IMR-90 (cell line): ENCODE measurements around the gene HSD3B1. TPM values are rescaled to one million over a fixed set of nuclear protein-coding genes. Genes with fewer than 3 reads are reported as not detected.

Experiments
- ATAC-seq: fragments of 200-7000 bp; cut with Tn5 transposase; 2 replicates; pipeline ENCODE4 v1.9.1; 2020; ENCODE audit warnings: low read depth, mild to moderate bottlenecking, moderate library complexity
- BruUV-seq: library from RNA; stranded (reverse); fragments of 400-500 nt; replicated peaks from 2 replicates; lab custom pipeline; 2021; lab: Mats Ljungman, UMichigan
- CTCF ChIA-PET: fragments of 300-600 bp; formaldehyde crosslinking; extraction: SDS; loops from one replicate; lab custom pipeline; 2021; ENCODE audit warnings: antibody characterized with exemption; lab: Yijun Ruan, JAX
- POLR2A ChIA-PET: fragments of 300-600 bp; sonication (Branson Sonifier 250); formaldehyde crosslinking; loops from one replicate; lab custom pipeline; 2022; ENCODE audit warnings: antibody characterized with exemption; ENCODE audit not compliant: unreplicated experiment; lab: Charles Lee
- DNase-seq: peaks from one replicate; pipeline ENCODE4 v3.0.0; 2013
- H2AFZ ChIP-seq: replicated peaks from 2 replicates; pipeline ENCODE3; 2013; ENCODE audit warnings: low read length, mild to moderate bottlenecking; ENCODE audit not compliant: poor library complexity
- H2AK5ac ChIP-seq: 2 replicates; pipeline ENCODE4 v1.6.1; 2013; ENCODE audit warnings: low read depth, low read length, inconsistent platforms
- H2AK9ac ChIP-seq: replicated peaks from 2 replicates; pipeline ENCODE3; 2013; ENCODE audit warnings: mild to moderate bottlenecking, low read depth, low read length, moderate library complexity; ENCODE audit not compliant: poor library complexity
- H2BK120ac ChIP-seq: 2 replicates; pipeline ENCODE4 v1.6.1; 2013; ENCODE audit warnings: low read depth, low read length, inconsistent platforms
- H2BK15ac ChIP-seq: 3 replicates; pipeline ENCODE4 v1.6.1; 2013; ENCODE audit warnings: low read depth, low read length, inconsistent platforms
- H2BK20ac ChIP-seq: 2 replicates; pipeline ENCODE4 v1.6.1; 2013; ENCODE audit warnings: low read depth, mild to moderate bottlenecking, inconsistent platforms, low read length, moderate library complexity
- H2BK5ac ChIP-seq: 2 replicates; pipeline ENCODE4 v1.6.1; 2013; ENCODE audit warnings: mild to moderate bottlenecking, low read depth, low read length, inconsistent platforms; ENCODE audit not compliant: poor library complexity, severe bottlenecking
- H3K14ac ChIP-seq: replicated peaks from 2 replicates; pipeline ENCODE4 v1.6.1; 2013; ENCODE audit warnings: low read depth, low read length, inconsistent platforms
- H3K18ac ChIP-seq: 2 replicates; pipeline ENCODE4 v1.6.1; 2013; ENCODE audit warnings: low read depth, low read length, control low read depth
- H3K23ac ChIP-seq: 2 replicates; pipeline ENCODE4 v1.6.1; 2013; ENCODE audit warnings: low read depth, low read length, inconsistent platforms
- H3K27ac ChIP-seq: 2 replicates; pipeline ENCODE4 v1.5.1; 2013; ENCODE audit warnings: mild to moderate bottlenecking, control low read depth, low read length; ENCODE audit not compliant: insufficient read depth
- H3K27me3 ChIP-seq: 2 replicates; pipeline ENCODE4 v1.6.1; 2013; ENCODE audit warnings: low read length; ENCODE audit not compliant: control insufficient read depth, insufficient read depth
- H3K36me3 ChIP-seq: 2 replicates; pipeline ENCODE4 v1.6.1; 2013; ENCODE audit warnings: low read length, mixed read lengths; ENCODE audit not compliant: control insufficient read depth, insufficient read depth
- H3K4ac ChIP-seq: 2 replicates; pipeline ENCODE4 v1.6.1; 2013; ENCODE audit warnings: low read depth, low read length, inconsistent platforms
- H3K4me1 ChIP-seq: 2 replicates; pipeline ENCODE4 v1.6.1; 2013; ENCODE audit warnings: low read length, mixed read lengths; ENCODE audit not compliant: control insufficient read depth, insufficient read depth
- H3K4me2 ChIP-seq: 2 replicates; pipeline ENCODE4 v1.6.1; 2013; ENCODE audit warnings: low read depth, mild to moderate bottlenecking, control low read depth, low read length, moderate library complexity
- H3K4me3 ChIP-seq: 2 replicates; pipeline ENCODE4 v1.5.1; 2013; ENCODE audit warnings: low read depth, mild to moderate bottlenecking, control low read depth, low read length, moderate library complexity; ENCODE audit not compliant: insufficient read depth
- H3K56ac ChIP-seq: 2 replicates; pipeline ENCODE4 v1.6.1; 2013; ENCODE audit warnings: low read length, inconsistent platforms; ENCODE audit not compliant: insufficient read depth; ENCODE audit errors: extremely low read depth
- H3K79me1 ChIP-seq, 2 experiments: 2 replicates each; pipeline ENCODE4 v1.6.1; 2013; ENCODE audit warnings: low read length in 2 of 2, inconsistent platforms in 1 of 2, low read depth in 1 of 2
- H3K9ac ChIP-seq: 2 replicates; pipeline ENCODE4 v1.6.1; 2013; ENCODE audit warnings: low read depth, low read length, control low read depth
- H3K9me1 ChIP-seq: 2 replicates; pipeline ENCODE4 v1.6.1; 2013; ENCODE audit warnings: low read length, inconsistent platforms; ENCODE audit not compliant: insufficient read depth
- H3K9me3 ChIP-seq: 2 replicates; pipeline ENCODE4 v1.6.1; 2013; ENCODE audit warnings: low read length; ENCODE audit not compliant: control insufficient read depth, insufficient read depth
- H4K20me1 ChIP-seq: 2 replicates; pipeline ENCODE4 v1.6.1; 2013; ENCODE audit warnings: low read length, inconsistent platforms; ENCODE audit not compliant: insufficient read depth
- H4K5ac ChIP-seq: 2 replicates; pipeline ENCODE4 v1.6.1; 2013; ENCODE audit warnings: mild to moderate bottlenecking, low read depth, low read length, control low read depth
- H4K8ac ChIP-seq, 2 experiments: 2 replicates each; pipeline ENCODE4 v1.6.1; 2013; ENCODE audit warnings: low read depth in 2 of 2, low read length in 2 of 2, control low read depth in 1 of 2, inconsistent platforms in 1 of 2
- H4K91ac ChIP-seq: 2 replicates; pipeline ENCODE4 v1.6.1; 2013; ENCODE audit warnings: low read depth, low read length, inconsistent platforms; ENCODE audit not compliant: insufficient read depth
- BHLHE40 ChIP-seq: fragments of 150-350 bp; IDR thresholded peaks from 2 replicates; pipeline ENCODE4 v1.6.1; 2016; ENCODE audit warnings: mild to moderate bottlenecking, low read depth, low read length
- CTCF ChIP-seq: conservative IDR thresholded peaks from 2 replicates; pipeline ENCODE4 v1.5.1; 2012; ENCODE audit warnings: mild to moderate bottlenecking, low read depth, low read length, improper control_type of control experiment
- FOS ChIP-seq: fragments of 150-350 bp; IDR thresholded peaks from 2 replicates; pipeline ENCODE4 v1.6.1; 2016; ENCODE audit warnings: low read depth, low read length
- MAFK ChIP-seq: IDR thresholded peaks from 2 replicates; pipeline ENCODE4 v1.6.1; 2012; ENCODE audit warnings: low read depth, low read length, improper control_type of control experiment
- POLR2A ChIP-seq: IDR thresholded peaks from 2 replicates; pipeline ENCODE4 v1.6.1; 2012; ENCODE audit warnings: mild to moderate bottlenecking, low read depth, low read length
- RCOR1 ChIP-seq: IDR thresholded peaks from 2 replicates; pipeline ENCODE4 v1.6.1; 2012; ENCODE audit warnings: mild to moderate bottlenecking, low read length, improper control_type of control experiment; ENCODE audit not compliant: insufficient replicate concordance
- SMC3 ChIP-seq: fragments of 150-350 bp; IDR thresholded peaks from 2 replicates; pipeline ENCODE4 v1.6.1; 2016; ENCODE audit warnings: low read depth, mild to moderate bottlenecking, antibody characterized with exemption, low read length, moderate library complexity
- USF2 ChIP-seq: fragments of 150-350 bp; IDR thresholded peaks from 2 replicates; pipeline ENCODE4 v1.6.1; 2017; ENCODE audit warnings: mild to moderate bottlenecking, antibody characterized with exemption, low read length, low read depth
- WGBS, 2 experiments: methylation state at CpG; one replicate each; pipeline versions ENCODE4 v1.1.5 to v1.1.7; 2013; ENCODE audit warnings: missing lambda C conversion rate in 2 of 2; ENCODE audit not compliant: insufficient read length in 1 of 2; ENCODE audit errors: extremely low coverage in 2 of 2; 5-methylcytosine and 5-hydroxymethylcytosine counted together
- dilution Hi-C: fragments of 300-500 bp; cut with HindIII; formaldehyde crosslinking; loops from one replicate; pipeline ENCODE4 v1.14.3; 2018; ENCODE audit warnings: low sequenced_read_pairs; ENCODE audit not compliant: unreplicated experiment
- in situ Hi-C: fragments of 300-500 bp; cut with MboI; formaldehyde crosslinking; loops from 3 replicates; pipeline ENCODE4 v1.14.3; 2019; ENCODE audit warnings: low sequenced_read_pairs, inconsistent platforms, mixed read lengths
- intact Hi-C: fragments of 100-400 bp; cut with micrococcal nuclease; formaldehyde crosslinking; loops from 2 replicates; pipeline ENCODE4 v1.10.0; 2022
- polyA plus RNA-seq, 3 experiments: library from polyadenylated mRNA; depleted of rRNA; stranded (reverse); fragments of >200 nt; gene quantifications; 2 replicates each; pipeline ENCODE4 v1.2.3, GENCODE V29; 2012; ENCODE audit warnings: low replicate concordance in 1 of 3
- total RNA-seq: library from RNA; depleted of rRNA; stranded (reverse); fragments of >200 nt; gene quantifications from 2 replicates; pipeline ENCODE4 v1.2.3, GENCODE V29; 2012

Gene HSD3B1
- total and polyA plus RNA-seq, 2 of the 4 experiments (the other 2 are of a cell fraction) = not detected

GRCh38 chr1:119463569-119463968 lies 43.4 kb upstream of the HSD3B1 start:
- Histone ChIP-seq H3K56ac (no peak overlapping the region), H3K79me1 (no peaks in the 10 kb centered on the region), H4K8ac (no peak overlapping the region), H3K23ac (no peak overlapping the region), H3K36me3 (no peaks in the 10 kb centered on the region), H3K18ac (no peak overlapping the region), H2AK9ac (no peak overlapping the region), H4K5ac (no peak overlapping the region), H4K91ac (no peak overlapping the region), H3K9me1 (no peaks in the 10 kb centered on the region), H2AFZ (no peak overlapping the region), H3K4me1 (no peaks in the 10 kb centered on the region), H2BK5ac (no peak overlapping the region), H3K4ac (no peak overlapping the region), H3K9ac (no peak overlapping the region), H2BK20ac (no peak overlapping the region), H3K27ac (no peak overlapping the region), H4K20me1 (no peaks in the 10 kb centered on the region), H3K14ac (no peak overlapping the region), H3K4me3 (no peak overlapping the region), H2BK120ac (no peak overlapping the region), H3K9me3 (no peaks in the 10 kb centered on the region), H2BK15ac (no peak overlapping the region), H2AK5ac (no peak overlapping the region), H3K4me2 (no peak overlapping the region), H3K27me3 (no peaks in the 10 kb centered on the region)
- in situ Hi-C loops (no loop called here), dilution Hi-C loops (no loop called here), intact Hi-C loops (no loop called here)
- CTCF ChIA-PET = no interaction called here
- POLR2A ChIA-PET = no interaction called here
- ATAC-seq (no peak), DNase-seq (no peak)
- BruUV-seq = no TSS peak
- WGBS, 2 experiments = no CpG with 5 or more reads among the region's 2 CpGs
- TF ChIP-seq RCOR1 (no peak), BHLHE40 (no peak), CTCF (no peak), MAFK (no peak), SMC3 (no peak), FOS (no peak), USF2 (no peak), POLR2A (no peak)
